Measurements from ENCODE around the gene CX3CL1. TPM values are rescaled to one million over a fixed set of nuclear protein-coding genes. Genes with fewer than 3 reads are reported as not detected.
A peak's percentile ranks its signal among the peaks of the same experiment; 100 is the strongest.

The CX3CL1 gene
- total and polyA plus RNA-seq, 2 of the 13 experiments (the other 11 are each of a cell fraction or from before 2014, with no cell fraction given): 57.3 to 60.8 TPM

GRCh38 chr16:57381791-57382534, 9.7 kb downstream of the CX3CL1 start:
- ATAC-seq (no peak), FAIRE-seq (no peak), DNase-seq (ENCODE audit: low spot score) (no peak)
- Histone ChIP-seq H3K27ac (ENCODE audit: extremely low read length, insufficient read depth, low read length) (no peak overlapping the region), H3K4me2 (ENCODE audit: low read depth, low read length) (no peak overlapping the region), H4K20me1 (ENCODE audit: insufficient read depth, low read length) (peaks cover 9% of the 10 kb centered on the region; the same call in 1 of the 2 replicates), H3K27me3 (ENCODE audit: control insufficient read depth in 1 of 2, insufficient read depth in 2 of 2, low read length in 2 of 2) (no peaks in the 10 kb centered on the region), H3K79me2 (ENCODE audit: insufficient read depth, low read length) (peaks cover 18% of the 10 kb centered on the region), H2AFZ (ENCODE audit: low read length) (no peak overlapping the region), H3K9ac (ENCODE audit: insufficient read depth, low read depth, low read length) (no peak overlapping the region), H3K4me3 (replicated peaks in 1 of 3; ENCODE audit: insufficient read depth in 1 of 3, low read depth in 2 of 3, low read length in 3 of 3) (no peak overlapping the region), H3K4me1 (ENCODE audit: insufficient read depth, low read length) (peaks cover 64% of the 10 kb centered on the region), H3K9me3 (ENCODE audit: low read length) (no peaks in the 10 kb centered on the region), H3K36me3 (replicated peaks in 1 of 2; ENCODE audit: control insufficient read depth in 1 of 2, insufficient read depth in 2 of 2, low read length in 2 of 2) (peaks cover 32 to 48% of the 10 kb centered on the region in 2 experiments)
- TF ChIP-seq RBFOX2 (IDR thresholded peaks at IDR 0.05; ENCODE audit: low read depth, low read length) (peak; percentile 72; the same call in 1 of the 2 replicates), MNT (IDR thresholded peaks at IDR 0.05) (no peak), ZBTB38 (CRISPR knock-in tag; IDR thresholded peaks at IDR 0.05) (peak; percentile 88; the same call in 1 of the 2 replicates), THRA (CRISPR knock-in tag; IDR thresholded peaks at IDR 0.05; ENCODE audit: borderline replicate concordance) (no peak), CBX1 (IDR thresholded peaks at IDR 0.05; ENCODE audit: low read depth) (no peak), ZFP62 (CRISPR knock-in tag; IDR thresholded peaks at IDR 0.05) (no peak), ZNF615 (CRISPR knock-in tag; IDR thresholded peaks at IDR 0.05; ENCODE audit: borderline replicate concordance) (no peak), IRX3 (CRISPR knock-in tag; IDR thresholded peaks at IDR 0.05; ENCODE audit: borderline replicate concordance, low read depth) (peak; percentile 38; the same call in 1 of the 2 replicates), PRPF4 (IDR thresholded peaks at IDR 0.05; ENCODE audit: low read depth, low read length, poor library complexity, severe bottlenecking) (peak; percentile 51), ZBTB4 (CRISPR knock-in tag; IDR thresholded peaks at IDR 0.05; ENCODE audit: borderline replicate concordance) (no peak), ZNF768 (CRISPR knock-in tag; IDR thresholded peaks at IDR 0.05) (0 out of 2 replicates have a peak, but pooled peaks have one; percentile 11), CCAR2 (optimal IDR thresholded peaks at IDR 0.05; ENCODE audit: low read depth, low read length) (no peak), ZNF292 (CRISPR knock-in tag; IDR thresholded peaks at IDR 0.05; ENCODE audit: borderline replicate concordance, low read depth) (no peak), AGO2 (optimal IDR thresholded peaks at IDR 0.05; ENCODE audit: low read depth, low read length) (peak; percentile 92)
- BruUV-seq (replicated peaks): no TSS peak
- ChIA-PET CTCF (ENCODE audit: low intra/inter-chr PET ratio, low total read pairs) (no interaction called here), POLR2A (interaction anchor here (1.2 to 3.2 kb wide), 5 partner anchors 9 to 83 kb away, joined by 4 to 37 read pairs (median 4); partner anchors contain the start of gene CX3CL1)
- 96% methylated on average over 33 of the region's 35 CpGs for WGBS (ENCODE audit: low lambda C conversion rate)
- intact Hi-C loops (cut with micrococcal nuclease; ENCODE audit: unreplicated experiment): no loop called here
- in situ Hi-C loops (cut with HindIII; ENCODE audit: extremely low pct_ligation_motif_present, low pct_unique_long_range_greater_than_20kb): no loop called here

Data from HepG2 (cell line).